ENCODE measurements around the gene CYFIP2. TPM values are rescaled to one million over a fixed set of nuclear protein-coding genes. Genes with fewer than 3 reads are reported as not detected.

Gene CYFIP2
- total RNA-seq, 1 experiment from 2014 or later = 95.3 TPM

DNA sequence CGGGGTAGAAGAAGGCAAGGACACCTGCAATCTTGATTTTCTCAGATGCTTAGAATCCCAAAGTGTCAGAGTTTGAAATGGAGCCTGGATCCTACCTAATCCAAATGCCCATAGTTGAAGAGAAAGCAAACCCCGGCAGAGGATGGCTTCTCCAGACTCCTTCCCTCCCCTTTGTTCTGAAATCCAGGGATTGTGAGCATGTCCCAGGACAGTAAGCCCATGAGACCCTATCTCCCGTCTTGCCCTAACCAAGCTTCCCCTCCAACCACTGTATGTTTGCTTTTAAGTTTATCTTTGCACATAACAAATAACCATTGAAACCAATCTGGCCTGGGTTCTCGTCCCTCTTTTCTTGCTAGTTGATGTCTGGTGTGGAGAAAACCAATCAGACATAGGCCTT lies 115.8 kb downstream of the CYFIP2 start:
- Mint-ChIP-seq H3K27ac (no peak overlapping the region), H3K9me3 (no peaks in the 10 kb centered on the region), H3K4me3 (no peak overlapping the region), H3K36me3 (peaks cover 29% of the 10 kb centered on the region), H3K27me3 (ENCODE audit: low read depth) (no peaks in the 10 kb centered on the region), H3K4me1 (peaks cover 20% of the 10 kb centered on the region)
- ATAC-seq (no peak), DNase-seq (ENCODE audit: low spot score) (no peak)
- ChIA-PET POLR2A (no interaction called here), CTCF (no interaction called here)
- TF ChIP-seq GTF2I (CRISPR knock-in tag; conservative IDR thresholded peaks at IDR 0.05) (no peak), ZNF121 (CRISPR knock-in tag; IDR thresholded peaks at IDR 0.05) (no peak), EMX1 (CRISPR knock-in tag; IDR thresholded peaks at IDR 0.05) (no peak), ZNF138 (CRISPR knock-in tag; conservative IDR thresholded peaks at IDR 0.05) (no peak), SMAD4 (CRISPR knock-in tag; IDR thresholded peaks at IDR 0.05) (no peak), JAZF1 (CRISPR knock-in tag; IDR thresholded peaks at IDR 0.05) (no peak), SP1 (CRISPR knock-in tag; conservative IDR thresholded peaks at IDR 0.05) (no peak), TCF7 (CRISPR knock-in tag; IDR thresholded peaks at IDR 0.05; ENCODE audit: low read depth) (no peak)
- TF ChIP-seq, protein P1, sequence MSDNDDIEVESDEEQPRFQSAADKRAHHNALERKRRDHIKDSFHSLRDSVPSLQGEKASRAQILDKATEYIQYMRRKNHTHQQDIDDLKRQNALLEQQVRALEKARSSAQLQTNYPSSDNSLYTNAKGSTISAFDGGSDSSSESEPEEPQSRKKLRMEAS (CRISPR knock-in tag; IDR thresholded peaks at IDR 0.05) = no peak
- TF ChIP-seq, protein P2, sequence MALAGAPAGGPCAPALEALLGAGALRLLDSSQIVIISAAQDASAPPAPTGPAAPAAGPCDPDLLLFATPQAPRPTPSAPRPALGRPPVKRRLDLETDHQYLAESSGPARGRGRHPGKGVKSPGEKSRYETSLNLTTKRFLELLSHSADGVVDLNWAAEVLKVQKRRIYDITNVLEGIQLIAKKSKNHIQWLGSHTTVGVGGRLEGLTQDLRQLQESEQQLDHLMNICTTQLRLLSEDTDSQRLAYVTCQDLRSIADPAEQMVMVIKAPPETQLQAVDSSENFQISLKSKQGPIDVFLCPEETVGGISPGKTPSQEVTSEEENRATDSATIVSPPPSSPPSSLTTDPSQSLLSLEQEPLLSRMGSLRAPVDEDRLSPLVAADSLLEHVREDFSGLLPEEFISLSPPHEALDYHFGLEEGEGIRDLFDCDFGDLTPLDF (CRISPR knock-in tag; IDR thresholded peaks at IDR 0.05) = no peak
- TF ChIP-seq, protein P3, sequence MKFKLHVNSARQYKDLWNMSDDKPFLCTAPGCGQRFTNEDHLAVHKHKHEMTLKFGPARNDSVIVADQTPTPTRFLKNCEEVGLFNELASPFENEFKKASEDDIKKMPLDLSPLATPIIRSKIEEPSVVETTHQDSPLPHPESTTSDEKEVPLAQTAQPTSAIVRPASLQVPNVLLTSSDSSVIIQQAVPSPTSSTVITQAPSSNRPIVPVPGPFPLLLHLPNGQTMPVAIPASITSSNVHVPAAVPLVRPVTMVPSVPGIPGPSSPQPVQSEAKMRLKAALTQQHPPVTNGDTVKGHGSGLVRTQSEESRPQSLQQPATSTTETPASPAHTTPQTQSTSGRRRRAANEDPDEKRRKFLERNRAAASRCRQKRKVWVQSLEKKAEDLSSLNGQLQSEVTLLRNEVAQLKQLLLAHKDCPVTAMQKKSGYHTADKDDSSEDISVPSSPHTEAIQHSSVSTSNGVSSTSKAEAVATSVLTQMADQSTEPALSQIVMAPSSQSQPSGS (CRISPR knock-in tag; IDR thresholded peaks at IDR 0.05; ENCODE audit: borderline replicate concordance, low read depth) = no peak
- TF ChIP-seq, protein P4, sequence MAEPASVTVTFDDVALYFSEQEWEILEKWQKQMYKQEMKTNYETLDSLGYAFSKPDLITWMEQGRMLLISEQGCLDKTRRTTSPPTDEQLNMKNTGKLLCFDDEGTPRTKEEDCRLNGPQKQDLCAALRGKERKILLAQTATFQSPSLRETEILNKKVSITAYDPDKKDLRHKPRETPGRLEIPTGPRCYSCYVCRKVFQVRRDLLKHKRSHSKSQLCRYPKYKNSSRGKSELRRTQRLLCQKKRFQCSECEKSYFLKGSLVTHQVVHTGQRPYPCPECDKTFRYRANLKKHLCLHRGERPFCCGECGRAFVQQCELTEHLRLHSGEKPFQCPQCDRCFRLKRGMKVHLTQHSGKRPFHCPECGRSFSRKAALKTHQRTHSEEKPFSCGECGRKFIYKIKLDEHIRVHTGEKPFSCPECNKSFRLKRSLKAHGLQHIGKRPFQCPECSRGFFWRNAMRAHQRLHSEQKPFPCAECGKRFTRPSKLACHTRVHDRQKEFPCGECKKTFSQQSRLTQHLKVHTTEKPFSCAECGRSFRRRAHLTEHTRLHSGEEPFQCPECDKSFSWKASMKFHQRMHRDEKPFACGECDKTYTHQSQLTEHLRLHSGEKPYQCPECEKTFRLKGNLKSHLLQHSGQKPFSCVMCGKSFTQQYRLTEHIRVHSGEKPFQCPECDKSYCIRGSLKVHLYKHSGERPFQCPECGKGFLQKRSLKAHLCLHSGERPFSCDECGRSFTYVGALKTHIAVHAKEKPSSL (CRISPR knock-in tag; conservative IDR thresholded peaks at IDR 0.05) = no peak

DNA sequence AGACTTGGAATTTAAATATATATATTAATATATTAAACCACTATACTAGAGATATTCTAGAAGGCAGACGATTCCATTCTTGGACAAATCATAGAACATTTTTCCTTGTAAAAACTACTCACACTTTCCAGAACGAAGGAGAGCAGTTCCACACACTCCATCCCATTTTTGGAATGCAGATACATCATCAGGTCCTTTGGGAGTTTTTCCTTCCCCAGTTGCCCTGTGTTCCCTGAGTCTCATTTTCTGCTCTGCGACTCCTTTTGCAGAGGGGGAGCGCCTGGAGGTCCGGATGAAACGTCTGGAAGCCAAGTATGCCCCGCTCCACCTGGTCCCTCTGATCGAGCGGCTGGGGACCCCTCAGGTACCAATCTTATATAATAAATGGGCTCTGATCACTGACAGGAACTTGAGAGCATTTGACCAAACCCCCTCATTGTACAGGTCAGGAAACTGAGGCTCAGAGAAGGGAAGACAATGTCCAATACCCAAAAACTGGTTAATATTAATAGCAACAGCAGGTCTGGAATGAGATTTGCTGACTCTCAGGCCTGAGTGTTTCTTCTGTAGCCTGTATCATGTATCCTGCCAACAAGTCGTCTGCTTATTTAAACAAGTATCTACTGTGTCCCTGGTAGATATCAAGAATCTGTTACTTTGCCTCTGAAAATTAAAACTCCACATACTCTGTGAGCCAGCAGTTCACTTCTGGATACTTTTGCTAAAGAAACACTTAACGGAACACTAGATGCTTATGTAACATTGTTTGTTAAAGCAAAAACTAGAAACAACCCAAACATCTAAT lies 117.3 kb downstream of the CYFIP2 start:
- CTCF ChIA-PET = interaction anchor here (1.2 kb wide), 1 partner anchor 360 kb away, joined by 4 read pairs; no protein-coding TSS in a partner anchor
- no peak overlapping the region for H3K27ac Mint-ChIP-seq
- H3K9me3 Mint-ChIP-seq = no peaks in the 10 kb centered on the region
- no peak for TF ChIP-seq FOXK1 (CRISPR knock-in tag; IDR thresholded peaks at IDR 0.05)
- TF ChIP-seq SMAD4 (CRISPR knock-in tag; IDR thresholded peaks at IDR 0.05) = no peak
- TF ChIP-seq NFE2L1 (CRISPR knock-in tag; IDR thresholded peaks at IDR 0.05) = no peak
- TF ChIP-seq KAT7 (CRISPR knock-in tag; IDR thresholded peaks at IDR 0.05; ENCODE audit: borderline replicate concordance) = no peak
- TF ChIP-seq ESRRA (CRISPR knock-in tag; IDR thresholded peaks at IDR 0.05; ENCODE audit: borderline replicate concordance) = no peak
- TF ChIP-seq, protein P5, sequence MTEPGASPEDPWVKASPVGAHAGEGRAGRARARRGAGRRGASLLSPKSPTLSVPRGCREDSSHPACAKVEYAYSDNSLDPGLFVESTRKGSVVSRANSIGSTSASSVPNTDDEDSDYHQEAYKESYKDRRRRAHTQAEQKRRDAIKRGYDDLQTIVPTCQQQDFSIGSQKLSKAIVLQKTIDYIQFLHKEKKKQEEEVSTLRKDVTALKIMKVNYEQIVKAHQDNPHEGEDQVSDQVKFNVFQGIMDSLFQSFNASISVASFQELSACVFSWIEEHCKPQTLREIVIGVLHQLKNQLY (CRISPR knock-in tag; IDR thresholded peaks at IDR 0.05) = no peak
- no peak for TF ChIP-seq MYBL2 (CRISPR knock-in tag; IDR thresholded peaks at IDR 0.05)
- H3K4me3 Mint-ChIP-seq = no peak overlapping the region
- POLR2A ChIA-PET = no interaction called here
- ATAC-seq (no peak), DNase-seq (ENCODE audit: low spot score) (no peak)
- peaks cover 20% of the 10 kb centered on the region for H3K4me1 Mint-ChIP-seq
- H3K27me3 Mint-ChIP-seq (ENCODE audit: low read depth) = no peaks in the 10 kb centered on the region
- H3K36me3 Mint-ChIP-seq = peaks cover 33% of the 10 kb centered on the region

Measured in WTC11 (cell line).